Ovary (tissue), 9 donors: Measurements from ENCODE around the gene POP4. TPM values are rescaled to one million over a fixed set of nuclear protein-coding genes. Genes with fewer than 3 reads are reported as not detected.

Experiments used
- DNase-seq, 5 donors: peaks; one replicate each; pipeline ENCODE4 v3.0.0-alpha.2; 2019 to 2020
- H3K27ac ChIP-seq, 2 donors: fragments of 200-600 bp; one replicate each; pipeline versions ENCODE4 v1.5.1 to v1.8.0; 2019 to 2022
- H3K27me3 ChIP-seq: fragments of 200-600 bp; one replicate; pipeline ENCODE4 v1.8.0; 2022
- H3K36me3 ChIP-seq: fragments of 200-600 bp; sonication (generic); one replicate; pipeline ENCODE4 v1.5.1; 2019
- H3K4me1 ChIP-seq: one replicate; pipeline ENCODE4 v1.8.1; 2013; ENCODE audit warnings: mild to moderate bottlenecking, moderate library complexity; ENCODE audit not compliant: insufficient read depth
- H3K4me3 ChIP-seq: fragments of 200-600 bp; sonication (generic); one replicate; pipeline ENCODE4 v1.5.1; 2017
- H3K9me3 ChIP-seq, 2 donors: fragments of 200-600 bp in 1 of 2; sonication (generic) in 1 of 2; one replicate each; pipeline versions ENCODE4 v1.5.1 to v1.8.1; 2013 to 2019; ENCODE audit warnings: mild to moderate bottlenecking in 1 of 2, moderate library complexity in 1 of 2
- CTCF ChIP-seq, 3 donors: fragments of 450-650 bp in 2 of 3; fragments of 200-600 bp in 1 of 3; IDR thresholded peaks; one replicate each; pipeline versions ENCODE4 v1.5.1 to v1.8.0; 2016 to 2022; ENCODE audit warnings: antibody characterized with exemption in 3 of 3, mild to moderate bottlenecking in 1 of 3
- EP300 ChIP-seq: sonication (generic); formaldehyde crosslinking; IDR thresholded peaks from one replicate; pipeline ENCODE4 v1.6.1; 2017; ENCODE audit warnings: antibody characterized with exemption
- POLR2A ChIP-seq: fragments of 450-650 bp; IDR thresholded peaks from one replicate; pipeline ENCODE4 v1.6.1; 2017; ENCODE audit warnings: antibody characterized with exemption, mild to moderate bottlenecking, moderate library complexity
- WGBS, 3 donors: extraction: QIAGEN DNeasy Blood & Tissue Kit in 1 of 3; methylation state at CpG; one replicate each; pipeline versions ENCODE4 v1.1.5 to v1.1.7; 2013 to 2017; 5-methylcytosine and 5-hydroxymethylcytosine counted together
- intact Hi-C, 4 donors: fragments of 100-400 bp; cut with DNase I; formaldehyde crosslinking; loops; one replicate each; pipeline versions ENCODE4 v1.11.0 to v1.15.1; 2022 to 2023
- polyA plus RNA-seq, 2 donors: library from polyadenylated mRNA; stranded (reverse); fragments of 200-250 nt in 1 of 2; fragments of 350-450 nt in 1 of 2; fragmentation: Illumina TruSeq in 1 of 2; extraction: RNeasy Lipid Tissue Mini Kit (QIAGEN cat#74804) in 1 of 2; gene quantifications; one replicate each; pipeline ENCODE4 v1.2.3, GENCODE V29; 2013 to 2014
- total RNA-seq, 7 donors: library from RNA; depleted of rRNA in 2 of 7; stranded (reverse); fragments of >200 nt in 2 of 7; fragmentation: NEBNext Ultra II Directional in 3 of 7; extraction: Animal tissue kit (Norgen Biotek cat#: 25700) in 3 of 7; gene quantifications; one replicate each; pipeline versions ENCODE4 v1.1.0 to v1.2.4, GENCODE V29; 2016 to 2023
- donor health status: DM: no; HTN: no; CAD: no; lungs with moderate emphysema.
- donor health status: DM: no; HTN: no; CAD: no.
- donor health status: Bipolar disorder and iron deficiency.
- donor health status: DM: yes; HTN: yes; CAD: no.
- donor health status: DM: no; HTN: no; CAD: no.
- donor health status: DM: yes; HTN: yes; CAD: no.

Gene POP4
- total and polyA plus RNA-seq, 9 donors: 32.9 to 92.9 (median 38.9) TPM

GRCh38 chr19:29587518-29587986 lies 18.5 kb upstream of the POP4 start:
- intact Hi-C loops: no loop called here

GRCh38 chr19:29588095-29588494 lies 18.0 kb upstream of the POP4 start:
- Histone ChIP-seq H3K4me1 (no peaks in the 10 kb centered on the region), H3K36me3 (no peaks in the 10 kb centered on the region), H3K4me3 (no peak overlapping the region), H3K9me3 (no peaks in the 10 kb centered on the region), H3K27me3 (no peaks in the 10 kb centered on the region), H3K27ac (no peak overlapping the region)
- 77 to 88% (median 78%) methylated on average over 2 of the region's 2 CpGs for WGBS, 3 donors
- DNase-seq: no peak
- intact Hi-C loops: no loop called here
- no peak for TF ChIP-seq EP300
- TF ChIP-seq POLR2A: no peak
- no peak for TF ChIP-seq CTCF (IDR thresholded peaks at IDR 0.05)

More at GRCh38 chr19:29587518-29587986, 18.5 kb upstream of the POP4 start:
- no peak overlapping the region for H3K27ac ChIP-seq
- no peaks in the 10 kb centered on the region for H3K27me3 ChIP-seq
- no peak for TF ChIP-seq CTCF (IDR thresholded peaks at IDR 0.05)
- no peak for TF ChIP-seq EP300
- no peak for TF ChIP-seq POLR2A
- H3K9me3 ChIP-seq: no peaks in the 10 kb centered on the region
- no peaks in the 10 kb centered on the region for H3K36me3 ChIP-seq
- H3K4me1 ChIP-seq: no peaks in the 10 kb centered on the region
- WGBS, 3 donors: 58 to 69% (median 64%) methylated on average over 2 of the region's 2 CpGs
- DNase-seq: no peak
- H3K4me3 ChIP-seq: no peak overlapping the region

- 32 to 41% (median 40%) methylated on average over 5 of the region's 5 CpGs for WGBS, 3 donors
- no peaks in the 10 kb centered on the region for H3K4me1 ChIP-seq
- TF ChIP-seq CTCF (IDR thresholded peaks at IDR 0.05) (no peak), EP300 (no peak), POLR2A (no peak)
- no peaks in the 10 kb centered on the region for H3K27me3 ChIP-seq
- no peak overlapping the region for H3K4me3 ChIP-seq
- no peaks in the 10 kb centered on the region for H3K9me3 ChIP-seq
- no peak for DNase-seq
- intact Hi-C loops: no loop called here
- H3K27ac ChIP-seq: no peak overlapping the region
- no peaks in the 10 kb centered on the region for H3K36me3 ChIP-seq
Measured at GRCh38 chr19:29590278-29590677, 15.8 kb upstream of the POP4 start.

- DNase-seq: no peak
- 82 to 91% (median 85%) methylated on average over 3 of the region's 3 CpGs for WGBS, 3 donors
- H3K9me3 ChIP-seq: no peaks in the 10 kb centered on the region
- H3K27me3 ChIP-seq: no peaks in the 10 kb centered on the region
- H3K4me3 ChIP-seq: no peak overlapping the region
- intact Hi-C loops: no loop called here
- H3K36me3 ChIP-seq: no peaks in the 10 kb centered on the region
- TF ChIP-seq CTCF (IDR thresholded peaks at IDR 0.05): no peak
- no peak for TF ChIP-seq POLR2A
- no peak for TF ChIP-seq EP300
- H3K4me1 ChIP-seq: no peaks in the 10 kb centered on the region
- H3K27ac ChIP-seq: no peak overlapping the region
Measured at GRCh38 chr19:29591670-29592069, 14.4 kb upstream of the POP4 start.
